NCI-H1092 treated with DMSO at 0.1 percent for 48 hours (cell line): ENCODE results near the gene ATP11A.
A peak's percentile ranks its signal among the peaks of the same experiment; 100 is the strongest.

Source experiments
- DNase-seq: peaks from one replicate; lab custom pipeline; 2025; lab: John Stamatoyannopoulos, UW

ATP11A gene

GRCh38 chr13:112710855-112711527, 21.2 kb downstream of the ATP11A start:
- DNase-seq, result no peak

DNA sequence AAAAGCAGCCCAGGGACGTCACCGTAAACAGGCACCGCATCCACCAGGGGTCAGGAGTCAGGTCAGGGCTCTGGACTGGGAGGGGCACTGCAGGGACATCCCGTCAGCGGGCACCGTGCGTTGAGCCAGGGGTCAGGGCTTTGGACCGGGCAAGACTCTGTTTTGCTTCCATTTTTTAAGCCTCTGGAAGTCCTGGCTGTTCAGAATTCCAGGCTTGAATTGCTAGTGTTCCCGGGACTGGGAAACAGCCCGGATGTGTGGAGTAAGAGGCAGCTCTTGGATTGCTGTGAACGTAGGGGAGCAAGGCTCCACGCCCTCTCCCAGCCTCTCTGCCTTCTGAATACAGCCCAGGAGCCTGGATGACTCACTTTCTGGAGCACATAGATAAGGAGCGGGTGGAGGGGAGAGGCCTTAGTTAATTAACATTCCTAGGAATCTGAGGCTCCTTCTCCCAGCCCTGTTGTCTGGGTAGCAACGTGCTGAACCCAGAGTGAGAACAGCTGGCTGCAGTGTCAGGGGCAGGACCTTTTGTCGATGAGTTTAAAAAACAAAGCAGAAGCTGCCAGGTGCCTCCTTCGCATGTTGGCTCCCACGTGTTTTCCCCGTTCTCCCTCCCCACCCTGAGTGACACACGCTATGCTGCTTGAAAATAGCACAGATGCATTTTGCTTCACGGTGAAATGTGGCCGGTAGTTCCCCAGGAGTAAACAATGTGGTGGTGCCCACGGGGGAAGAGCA, 21.9 kb downstream of the ATP11A start:
- DNase-seq, result peak; percentile 35

DNA sequence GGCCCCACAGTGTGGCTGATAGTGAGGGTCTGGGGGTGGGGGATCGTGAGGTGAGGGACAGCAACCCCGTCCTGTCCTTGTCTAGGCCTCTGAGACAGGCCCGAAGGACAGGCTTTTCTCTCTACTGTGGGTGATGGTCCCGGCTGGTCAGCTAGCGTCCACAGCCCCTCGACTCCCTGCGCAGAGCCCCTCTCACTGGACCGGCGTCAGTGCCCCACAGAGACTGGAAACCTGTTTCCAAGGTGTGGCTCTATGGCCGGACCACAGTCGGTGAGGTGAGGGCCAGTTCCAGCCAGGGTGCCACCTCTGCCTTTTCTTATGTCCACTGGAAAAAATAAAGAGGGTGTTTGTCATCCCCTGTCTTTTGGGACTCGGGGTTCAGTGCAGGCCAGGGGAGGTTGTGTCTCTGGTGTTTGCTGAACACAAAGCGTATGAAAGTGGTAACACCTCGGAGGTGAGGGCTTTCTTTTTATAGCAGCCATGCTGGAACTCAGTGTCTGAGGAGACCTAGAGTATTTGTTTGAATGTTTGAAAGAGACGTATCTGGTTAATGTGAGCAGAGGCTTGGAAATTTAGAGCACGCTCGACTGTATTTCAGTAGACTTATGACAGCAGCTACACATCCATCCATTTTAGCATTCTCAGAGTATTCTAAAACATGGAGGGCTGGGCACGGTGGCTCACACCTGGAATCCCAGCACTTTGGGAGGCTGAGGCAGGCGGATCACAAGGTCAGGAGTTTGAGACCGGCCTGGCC, 22.8 kb downstream of the ATP11A start:
- no peak for DNase-seq

- DNase-seq, result no peak
Observed at GRCh38 chr13:112713517-112714253, 23.8 kb downstream of the ATP11A start.

GRCh38 chr13:112714376-112715174, 24.7 kb downstream of the ATP11A start:
- no peak for DNase-seq

DNA sequence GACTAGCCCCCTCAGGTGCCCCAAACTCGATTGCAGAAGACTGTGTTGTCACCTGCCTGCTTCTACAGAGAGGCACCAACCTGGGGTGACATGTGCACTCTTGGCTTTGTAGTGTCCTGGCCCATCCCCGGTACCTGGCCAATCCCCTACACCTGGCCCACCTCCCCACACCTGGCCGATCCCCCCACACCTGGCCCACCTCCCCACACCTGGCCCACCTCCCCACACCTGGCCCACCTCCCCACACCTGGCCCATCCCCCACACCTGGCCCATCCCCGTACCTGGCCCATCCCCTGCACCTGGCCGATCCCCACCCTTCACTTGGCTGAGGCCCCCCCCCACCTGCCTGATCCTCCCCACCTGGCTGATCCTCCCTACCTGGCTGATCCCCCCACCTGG, 25.4 kb downstream of the ATP11A start:
- no peak for DNase-seq

DNA sequence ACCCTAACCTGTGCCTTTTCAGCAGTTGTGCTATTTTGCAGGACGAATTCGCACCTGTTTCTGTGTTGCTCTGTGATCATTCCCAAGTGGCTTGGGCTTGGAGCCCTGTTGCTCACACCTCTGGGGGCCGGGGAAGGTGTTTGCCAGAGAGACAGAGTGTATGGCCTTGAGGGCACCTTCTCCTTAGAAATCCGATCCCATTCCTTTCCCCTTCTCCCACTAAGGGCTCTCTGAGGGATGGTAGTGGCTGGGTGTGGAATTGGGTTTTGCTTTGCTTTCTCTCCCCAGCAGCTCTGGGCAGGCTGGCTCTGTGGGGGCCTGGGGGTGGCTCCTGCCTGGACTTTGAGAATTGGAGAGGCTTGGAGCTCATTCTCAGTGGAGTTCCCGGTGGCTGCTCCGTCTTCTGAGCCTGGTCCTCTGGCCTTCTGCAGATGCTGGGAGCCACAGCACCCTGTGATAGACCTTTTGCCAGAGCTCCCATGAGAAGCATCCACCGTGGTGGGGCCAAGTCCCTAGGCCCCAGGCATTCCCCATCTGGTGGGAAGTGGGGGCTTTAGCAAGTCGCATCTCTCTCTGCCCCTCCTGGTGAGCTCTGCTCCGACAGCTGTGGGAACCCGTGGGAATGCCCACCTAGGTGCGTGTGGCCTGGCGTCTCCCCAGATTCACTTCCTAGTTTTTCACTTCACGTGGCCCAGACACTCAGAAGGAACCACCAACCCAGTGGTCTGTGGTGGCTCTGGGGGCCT, 26.1 kb downstream of the ATP11A start:
- no peak for DNase-seq

DNA sequence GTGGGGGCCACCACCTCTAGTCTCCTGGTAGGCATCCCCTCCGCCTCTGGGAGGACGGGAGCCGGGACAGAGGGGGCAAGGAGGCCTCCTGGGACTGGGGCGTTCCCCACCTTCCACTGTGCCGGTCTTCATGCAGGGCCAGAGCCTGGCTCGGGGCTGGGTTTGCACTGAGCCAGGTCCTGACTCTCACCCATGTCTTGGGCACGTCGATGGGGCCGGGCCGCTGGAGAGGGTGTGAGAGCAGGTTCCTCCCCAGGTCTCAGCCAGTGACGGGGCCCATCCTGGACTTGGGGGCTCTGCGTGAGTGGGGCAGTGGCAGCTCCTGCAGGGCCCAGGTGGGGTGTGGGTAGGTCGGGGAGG, 26.6 kb downstream of the ATP11A start:
- no peak for DNase-seq

DNA sequence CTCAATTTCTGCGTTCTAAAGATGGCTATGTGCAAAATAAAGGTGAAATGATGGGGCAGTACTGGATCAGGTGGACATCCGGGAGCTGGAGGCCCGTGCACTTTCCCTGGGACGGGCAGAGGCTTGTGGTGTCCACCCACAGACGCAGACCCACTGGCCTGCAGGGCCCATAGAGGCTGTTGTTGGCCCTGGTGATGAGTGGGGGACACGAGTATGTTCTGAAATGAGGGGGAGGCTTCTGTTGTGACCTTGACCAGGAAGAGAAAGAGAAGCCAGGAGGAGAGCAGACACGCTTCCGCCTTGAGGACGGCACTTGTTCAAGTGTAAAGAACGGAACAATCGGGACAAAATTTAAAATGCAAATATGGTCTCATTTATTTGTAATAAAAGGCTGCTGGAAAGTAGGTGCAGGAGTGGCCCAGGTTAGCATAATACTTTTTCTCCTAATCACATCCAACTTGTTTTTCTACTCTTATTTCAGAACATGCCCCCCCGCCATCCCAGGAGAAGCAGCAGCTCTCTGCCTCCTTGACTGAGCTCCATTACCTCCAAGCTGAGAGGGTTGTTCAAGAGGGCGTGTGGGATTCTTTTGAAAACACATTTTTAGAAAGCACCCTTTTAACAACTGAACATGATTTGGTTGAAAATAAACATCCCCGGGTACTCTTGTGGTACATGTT, 27.1 kb downstream of the ATP11A start:
- DNase-seq, result no peak

- no peak for DNase-seq
Observed at GRCh38 chr13:112718318-112718717, 28.5 kb downstream of the ATP11A start.

GRCh38 chr13:112719016-112719415, 29.2 kb downstream of the ATP11A start:
- DNase-seq, result no peak

GRCh38 chr13:112719556-112719955, 29.7 kb downstream of the ATP11A start:
- DNase-seq, result no peak

GRCh38 chr13:112720251-112720650, 30.4 kb downstream of the ATP11A start:
- DNase-seq, result no peak

GRCh38 chr13:112720814-112721197, 31.0 kb downstream of the ATP11A start:
- DNase-seq, result no peak

DNA sequence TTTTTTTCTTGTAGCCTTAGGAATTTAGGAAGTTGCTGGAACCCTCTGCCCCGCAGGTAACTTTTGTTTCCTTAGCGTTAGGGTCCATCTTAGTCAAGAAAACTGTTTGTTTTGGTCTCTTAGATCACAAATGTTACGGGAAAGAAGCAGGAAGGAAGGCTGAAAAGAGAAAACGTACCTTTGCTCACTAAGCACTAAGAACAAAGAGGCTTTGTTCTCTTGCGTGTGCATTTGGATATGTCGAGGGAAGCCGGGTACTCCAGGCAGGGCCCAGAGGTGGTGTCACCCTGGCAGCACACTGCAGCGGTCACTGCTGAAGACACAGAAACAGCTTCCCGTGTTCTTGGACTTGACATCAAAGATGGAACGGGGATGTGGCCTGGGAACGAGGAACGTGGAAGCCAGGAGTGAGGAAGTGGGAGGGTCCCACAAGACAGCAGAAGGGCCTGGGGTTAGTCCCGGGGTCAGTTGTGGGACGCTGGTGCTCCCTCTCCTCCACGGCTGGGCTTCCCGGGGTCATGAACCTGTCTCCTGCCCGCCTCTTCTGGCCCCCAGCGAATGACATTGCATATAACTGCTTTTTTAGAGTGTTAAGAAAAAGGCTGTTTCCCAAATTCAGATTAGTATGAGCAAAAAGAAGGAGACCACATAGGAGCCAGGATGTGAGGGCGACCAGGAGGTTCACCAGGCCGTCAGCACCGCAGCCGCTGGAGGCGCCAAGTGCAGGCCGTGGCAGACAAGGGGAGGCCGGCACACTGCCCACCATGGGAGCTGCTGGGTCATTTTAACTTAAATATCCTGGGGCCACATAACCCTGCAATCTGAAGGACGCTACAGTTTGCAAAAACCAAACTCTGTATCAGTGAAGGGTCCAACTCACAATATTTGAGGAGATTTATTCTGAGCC, 31.6 kb downstream of the ATP11A start:
- no peak for DNase-seq

GRCh38 chr13:112722433-112723263, 32.8 kb downstream of the ATP11A start:
- DNase-seq, result no peak

- DNase-seq, result no peak
Observed at GRCh38 chr13:112723771-112724170, 33.9 kb downstream of the ATP11A start.

GRCh38 chr13:112724788-112725345, 35.0 kb downstream of the ATP11A start:
- no peak for DNase-seq
